G401 (cell line): ENCODE results near the gene ANAPC13. TPM values are rescaled to one million over a fixed set of nuclear protein-coding genes. Genes with fewer than 3 reads are reported as not detected.

Experiments
- DNase-seq: peaks from one replicate; pipeline ENCODE4 v3.0.0-alpha.2; 2015; ENCODE audit warnings: low spot score
- in situ Hi-C: cut with HindIII; loops from 2 replicates; pipeline ENCODE4 v1.10.0; 2016; ENCODE audit warnings: low sequenced_read_pairs, mixed read lengths
- total RNA-seq: library from RNA; depleted of rRNA; stranded (reverse); fragments of >200 nt; shearing (Covaris generic); gene quantifications from 2 replicates; pipeline ENCODE4 v1.2.3, GENCODE V29; 2014

The ANAPC13 gene
- total RNA-seq, 1 experiment from 2014 or later, result 127 TPM

- in situ Hi-C loops, result no loop called here
- no peak for DNase-seq
These were observed 24.8 kb downstream of the ANAPC13 start for GRCh38 chr3:134460965-134461364.

- in situ Hi-C loops, result no loop called here
- DNase-seq, result no peak
These were observed 26.2 kb downstream of the ANAPC13 start for GRCh38 chr3:134459562-134459961.

GRCh38 chr3:134458406-134458945, 27.3 kb downstream of the ANAPC13 start:
- in situ Hi-C loops, result no loop called here
- no peak for DNase-seq

- DNase-seq, result no peak
- in situ Hi-C loops, result no loop called here
These were observed 28.3 kb downstream of the ANAPC13 start for GRCh38 chr3:134457376-134458074.

GRCh38 chr3:134453631-134454030, 32.2 kb downstream of the ANAPC13 start:
- no peak for DNase-seq
- in situ Hi-C loops, result no loop called here

GRCh38 chr3:134449951-134450350, 35.8 kb downstream of the ANAPC13 start:
- in situ Hi-C loops, result no loop called here
- no peak for DNase-seq

- in situ Hi-C loops, result no loop called here
- peak; percentile 78 for DNase-seq
These were observed 36.5 kb downstream of the ANAPC13 start for GRCh38 chr3:134449277-134449676.

- in situ Hi-C loops, result no loop called here
These were observed 37.1 kb downstream of the ANAPC13 start for GRCh38 chr3:134448664-134449063.

GRCh38 chr3:134447351-134447750, 38.4 kb downstream of the ANAPC13 start:
- DNase-seq, result no peak
- in situ Hi-C loops, result no loop called here

More at GRCh38 chr3:134448664-134449063, 37.1 kb downstream of the ANAPC13 start:
- no peak for DNase-seq

- DNase-seq, result no peak
- in situ Hi-C loops, result no loop called here
These were observed 39.0 kb downstream of the ANAPC13 start for GRCh38 chr3:134446800-134447199.

GRCh38 chr3:134445636-134446035, 40.1 kb downstream of the ANAPC13 start:
- DNase-seq, result no peak
- in situ Hi-C loops, result no loop called here

- DNase-seq, result no peak
- in situ Hi-C loops, result no loop called here
These were observed 40.7 kb downstream of the ANAPC13 start for GRCh38 chr3:134445095-134445494.

- in situ Hi-C loops, result no loop called here
- DNase-seq, result no peak
These were observed 44.0 kb downstream of the ANAPC13 start for GRCh38 chr3:134441821-134442220.

- in situ Hi-C loops, result no loop called here
These were observed 44.5 kb downstream of the ANAPC13 start for GRCh38 chr3:134441321-134441720.

GRCh38 chr3:134437211-134437752, 48.5 kb downstream of the ANAPC13 start:
- in situ Hi-C loops, result no loop called here
- DNase-seq, result no peak

More at GRCh38 chr3:134441321-134441720, 44.5 kb downstream of the ANAPC13 start:
- no peak for DNase-seq

GRCh38 chr3:134432236-134432635, 53.5 kb downstream of the ANAPC13 start:
- DNase-seq, result no peak
- in situ Hi-C loops, result no loop called here

- DNase-seq, result peak; percentile 94
These were observed 54.8 kb downstream of the ANAPC13 start for GRCh38 chr3:134430950-134431445.

GRCh38 chr3:134430174-134430573, 55.6 kb downstream of the ANAPC13 start:
- peak; percentile 70 for DNase-seq
- in situ Hi-C loops, result no loop called here

More at GRCh38 chr3:134430950-134431445, 54.8 kb downstream of the ANAPC13 start:
- in situ Hi-C loops, result no loop called here

- no peak for DNase-seq
- in situ Hi-C loops, result no loop called here
These were observed 57.4 kb downstream of the ANAPC13 start for GRCh38 chr3:134428401-134428800.
